Measurements from ENCODE around the gene TRIP10.

DNA sequence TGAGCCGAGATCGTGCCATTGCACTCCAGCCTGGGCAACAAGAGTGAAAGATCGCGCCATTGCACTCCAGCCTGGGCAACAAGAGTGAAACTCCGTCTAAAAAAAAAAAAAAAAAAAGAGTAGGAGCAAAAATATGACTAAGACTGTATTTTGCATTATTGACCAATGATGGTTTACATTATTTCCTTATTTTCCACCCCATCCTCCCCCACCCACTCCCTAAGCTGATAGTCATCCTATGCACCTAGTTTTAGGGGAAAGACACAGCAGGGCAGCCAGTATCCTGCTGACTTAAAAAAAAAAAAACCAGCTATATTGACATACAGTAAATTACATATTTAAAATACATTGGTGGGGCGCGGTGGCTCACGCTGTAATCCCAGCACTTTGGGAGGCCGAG is 58.2 kb downstream of the TRIP10 start:
- no peak for TF ChIP-seq EZH2phosphoT487 (IDR thresholded peaks at IDR 0.05; ENCODE audit: borderline replicate concordance)
- TF ChIP-seq, protein P1, sequence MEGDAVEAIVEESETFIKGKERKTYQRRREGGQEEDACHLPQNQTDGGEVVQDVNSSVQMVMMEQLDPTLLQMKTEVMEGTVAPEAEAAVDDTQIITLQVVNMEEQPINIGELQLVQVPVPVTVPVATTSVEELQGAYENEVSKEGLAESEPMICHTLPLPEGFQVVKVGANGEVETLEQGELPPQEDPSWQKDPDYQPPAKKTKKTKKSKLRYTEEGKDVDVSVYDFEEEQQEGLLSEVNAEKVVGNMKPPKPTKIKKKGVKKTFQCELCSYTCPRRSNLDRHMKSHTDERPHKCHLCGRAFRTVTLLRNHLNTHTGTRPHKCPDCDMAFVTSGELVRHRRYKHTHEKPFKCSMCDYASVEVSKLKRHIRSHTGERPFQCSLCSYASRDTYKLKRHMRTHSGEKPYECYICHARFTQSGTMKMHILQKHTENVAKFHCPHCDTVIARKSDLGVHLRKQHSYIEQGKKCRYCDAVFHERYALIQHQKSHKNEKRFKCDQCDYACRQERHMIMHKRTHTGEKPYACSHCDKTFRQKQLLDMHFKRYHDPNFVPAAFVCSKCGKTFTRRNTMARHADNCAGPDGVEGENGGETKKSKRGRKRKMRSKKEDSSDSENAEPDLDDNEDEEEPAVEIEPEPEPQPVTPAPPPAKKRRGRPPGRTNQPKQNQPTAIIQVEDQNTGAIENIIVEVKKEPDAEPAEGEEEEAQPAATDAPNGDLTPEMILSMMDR (conservative IDR thresholded peaks at IDR 0.05; ENCODE audit: low read length): no peak
